Neural progenitor cell (in vitro differentiated cells): ENCODE data around the gene LENG9. TPM values are rescaled to one million over a fixed set of nuclear protein-coding genes. Genes with fewer than 3 reads are reported as not detected.
"Not testable (repeated sequence)": the region's sequence is repeated elsewhere in the genome, so short reads cannot be mapped to it uniquely, and the experiment has no call there.

Experiments used
- DNase-seq: peaks from one replicate; pipeline ENCODE4 v3.0.0-alpha.2; 2016; ENCODE audit warnings: low spot score
- H2AFZ ChIP-seq: fragments of 200-600 bp; sonication (generic); replicated peaks from 2 replicates; pipeline ENCODE4 v1.6.1; 2016; ENCODE audit warnings: antibody characterized with exemption
- H3F3A ChIP-seq: fragments of 200-600 bp; sonication (generic); 2 replicates; pipeline ENCODE4 v1.6.1; 2016; ENCODE audit warnings: antibody characterized with exemption, low read depth
- H3K27ac ChIP-seq: fragments of 200-600 bp; sonication (generic); 2 replicates; pipeline ENCODE4 v1.5.1; 2016; ENCODE audit warnings: mild to moderate bottlenecking
- H3K27me3 ChIP-seq: fragments of 200-600 bp; sonication (generic); 2 replicates; pipeline ENCODE4 v1.6.1; 2016; ENCODE audit warnings: mild to moderate bottlenecking, moderate library complexity
- H3K36me3 ChIP-seq: fragments of 200-600 bp; sonication (generic); 2 replicates; pipeline ENCODE4 v1.5.1; 2016
- H3K4me1 ChIP-seq: fragments of 200-600 bp; sonication (generic); 2 replicates; pipeline ENCODE4 v1.6.1; 2016; ENCODE audit warnings: mixed run types
- H3K4me2 ChIP-seq: fragments of 200-600 bp; sonication (generic); 2 replicates; pipeline ENCODE4 v1.6.1; 2016
- H3K4me3 ChIP-seq: fragments of 200-600 bp; sonication (generic); 2 replicates; pipeline ENCODE4 v1.5.1; 2016
- H3K79me2 ChIP-seq: fragments of 200-600 bp; sonication (generic); 2 replicates; pipeline ENCODE4 v1.6.1; 2016; ENCODE audit warnings: low read depth
- H3K9ac ChIP-seq: fragments of 200-600 bp; sonication (generic); 2 replicates; pipeline ENCODE4 v1.6.1; 2016
- H3K9me3 ChIP-seq: fragments of 200-600 bp; sonication (generic); 2 replicates; pipeline ENCODE4 v1.5.1; 2016; ENCODE audit warnings: low read depth
- H4K20me1 ChIP-seq: fragments of 200-600 bp; sonication (generic); 2 replicates; pipeline ENCODE4 v1.6.1; 2016; ENCODE audit warnings: low read depth
- H3K27ac Mint-ChIP-seq: 3 replicates; pipeline ENCODE4 v1.8.0; 2021; ENCODE audit warnings: mixed read lengths
- H3K27me3 Mint-ChIP-seq: 2 replicates; pipeline ENCODE4 v1.8.0; 2022; ENCODE audit warnings: low read depth, mild to moderate bottlenecking, inconsistent platforms, moderate library complexity, mixed read lengths; ENCODE audit not compliant: insufficient read depth
- H3K36me3 Mint-ChIP-seq: 3 replicates; pipeline ENCODE4 v1.8.0; 2021; ENCODE audit warnings: mixed read lengths
- H3K4me1 Mint-ChIP-seq: 3 replicates; pipeline ENCODE4 v1.8.0; 2021; ENCODE audit warnings: mixed read lengths
- H3K4me3 Mint-ChIP-seq: 3 replicates; pipeline ENCODE4 v1.8.0; 2021; ENCODE audit warnings: mild to moderate bottlenecking, moderate library complexity, mixed read lengths
- H3K9me3 Mint-ChIP-seq: 3 replicates; pipeline ENCODE4 v1.8.0; 2020; ENCODE audit warnings: mixed read lengths
- EZH2 ChIP-seq: fragments of 200-600 bp; sonication (generic); IDR thresholded peaks from 2 replicates; pipeline ENCODE4 v1.6.1; 2017; ENCODE audit warnings: antibody characterized with exemption, mild to moderate bottlenecking, moderate library complexity
- EZH2phosphoT487 ChIP-seq: fragments of 200-600 bp; sonication (generic); IDR thresholded peaks from 2 replicates; pipeline ENCODE4 v1.6.1; 2017; ENCODE audit warnings: antibody characterized with exemption
- total RNA-seq: library from RNA; depleted of rRNA; stranded (reverse); fragments of >200 nt; gene quantifications from 2 replicates; pipeline ENCODE4 v1.2.3, GENCODE V29; 2015; ENCODE audit warnings: low replicate concordance
- TF ChIP-seq, protein P1 (sequence below): fragments of 200-600 bp; sonication (generic); IDR thresholded peaks from 2 replicates; pipeline ENCODE4 v1.5.1; 2017; ENCODE audit warnings: antibody characterized with exemption, mild to moderate bottlenecking

LENG9 gene
- total RNA-seq, 1 donor from 2014 or later: 0.79 TPM

DNA sequence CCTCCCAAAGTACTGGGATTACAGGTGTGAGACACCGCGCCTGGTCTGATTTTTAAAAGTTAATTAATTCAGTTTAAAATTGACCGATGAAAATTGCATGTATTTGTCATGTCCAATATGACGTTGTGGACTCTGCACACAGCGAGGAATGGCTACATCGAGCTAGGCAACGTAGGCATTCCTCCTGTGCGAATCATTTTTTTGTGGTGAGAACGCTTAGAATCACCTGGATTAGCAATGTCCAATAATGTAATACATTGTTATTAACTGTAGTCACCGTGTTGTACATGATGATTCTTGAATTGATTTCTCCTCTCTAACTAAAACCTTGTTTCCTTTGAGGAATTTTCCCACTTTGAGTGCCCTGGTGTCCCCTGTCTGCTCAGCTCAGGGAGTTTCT, 42.5 kb upstream of the LENG9 start:
- H3K4me1 ChIP-seq: no peaks in the 10 kb centered on the region
- H3K36me3 Mint-ChIP-seq: no peaks in the 10 kb centered on the region
- no peaks in the 10 kb centered on the region for H3F3A ChIP-seq
- no peak overlapping the region for H2AFZ ChIP-seq
- H3K4me3 Mint-ChIP-seq: no peak overlapping the region
- H3K27me3 ChIP-seq: no peaks in the 10 kb centered on the region
- no peak overlapping the region for H3K4me2 ChIP-seq
- no peak overlapping the region for H3K9ac ChIP-seq
- peaks cover 3% of the 10 kb centered on the region for H3K27me3 Mint-ChIP-seq
- no peak overlapping the region for H3K27ac Mint-ChIP-seq
- H3K9me3 ChIP-seq: no peaks in the 10 kb centered on the region
- TF ChIP-seq, protein P1, sequence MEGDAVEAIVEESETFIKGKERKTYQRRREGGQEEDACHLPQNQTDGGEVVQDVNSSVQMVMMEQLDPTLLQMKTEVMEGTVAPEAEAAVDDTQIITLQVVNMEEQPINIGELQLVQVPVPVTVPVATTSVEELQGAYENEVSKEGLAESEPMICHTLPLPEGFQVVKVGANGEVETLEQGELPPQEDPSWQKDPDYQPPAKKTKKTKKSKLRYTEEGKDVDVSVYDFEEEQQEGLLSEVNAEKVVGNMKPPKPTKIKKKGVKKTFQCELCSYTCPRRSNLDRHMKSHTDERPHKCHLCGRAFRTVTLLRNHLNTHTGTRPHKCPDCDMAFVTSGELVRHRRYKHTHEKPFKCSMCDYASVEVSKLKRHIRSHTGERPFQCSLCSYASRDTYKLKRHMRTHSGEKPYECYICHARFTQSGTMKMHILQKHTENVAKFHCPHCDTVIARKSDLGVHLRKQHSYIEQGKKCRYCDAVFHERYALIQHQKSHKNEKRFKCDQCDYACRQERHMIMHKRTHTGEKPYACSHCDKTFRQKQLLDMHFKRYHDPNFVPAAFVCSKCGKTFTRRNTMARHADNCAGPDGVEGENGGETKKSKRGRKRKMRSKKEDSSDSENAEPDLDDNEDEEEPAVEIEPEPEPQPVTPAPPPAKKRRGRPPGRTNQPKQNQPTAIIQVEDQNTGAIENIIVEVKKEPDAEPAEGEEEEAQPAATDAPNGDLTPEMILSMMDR: no peak
- TF ChIP-seq EZH2: no peak
- TF ChIP-seq EZH2phosphoT487: no peak
- peaks cover 8% of the 10 kb centered on the region for H3K9me3 Mint-ChIP-seq
- no peaks in the 10 kb centered on the region for H4K20me1 ChIP-seq
- H3K27ac ChIP-seq: no peak overlapping the region
- H3K4me3 ChIP-seq: no peak overlapping the region
- H3K4me1 Mint-ChIP-seq: no peaks in the 10 kb centered on the region
- H3K79me2 ChIP-seq: no peaks in the 10 kb centered on the region
- H3K36me3 ChIP-seq: no peaks in the 10 kb centered on the region
- DNase-seq: no peak

DNA sequence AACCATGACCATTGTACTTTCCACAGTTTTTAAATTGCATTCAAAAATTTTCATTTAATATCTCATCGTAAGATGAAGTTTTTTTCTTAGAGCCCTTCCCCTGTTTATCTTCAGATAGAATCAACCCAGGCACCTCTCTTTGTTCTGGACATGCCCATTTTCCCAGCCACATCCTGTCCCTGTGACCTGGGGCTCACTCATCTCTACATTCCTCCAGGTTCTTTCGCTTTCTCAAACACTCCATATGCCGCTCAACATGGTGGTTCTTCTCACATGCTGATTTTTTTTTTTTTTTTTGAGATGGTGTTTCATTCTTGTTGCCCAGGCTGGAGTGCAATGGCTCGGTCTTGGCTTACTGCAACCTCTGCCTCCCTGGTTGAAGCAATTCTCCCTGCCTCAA, 42.0 kb upstream of the LENG9 start:
- DNase-seq, H3K4me3 Mint-ChIP-seq, H3K9me3 Mint-ChIP-seq, H3K9me3 ChIP-seq, H3K4me1 Mint-ChIP-seq, H3K27me3 Mint-ChIP-seq, H3K4me2 ChIP-seq, H3K36me3 Mint-ChIP-seq, H3K27me3 ChIP-seq, H3K4me3 ChIP-seq, H3K27ac Mint-ChIP-seq, H3F3A ChIP-seq, H3K9ac ChIP-seq, H4K20me1 ChIP-seq, H3K36me3 ChIP-seq, H3K4me1 ChIP-seq, H3K27ac ChIP-seq, H2AFZ ChIP-seq, H3K79me2 ChIP-seq: not testable (repeated sequence)

DNA sequence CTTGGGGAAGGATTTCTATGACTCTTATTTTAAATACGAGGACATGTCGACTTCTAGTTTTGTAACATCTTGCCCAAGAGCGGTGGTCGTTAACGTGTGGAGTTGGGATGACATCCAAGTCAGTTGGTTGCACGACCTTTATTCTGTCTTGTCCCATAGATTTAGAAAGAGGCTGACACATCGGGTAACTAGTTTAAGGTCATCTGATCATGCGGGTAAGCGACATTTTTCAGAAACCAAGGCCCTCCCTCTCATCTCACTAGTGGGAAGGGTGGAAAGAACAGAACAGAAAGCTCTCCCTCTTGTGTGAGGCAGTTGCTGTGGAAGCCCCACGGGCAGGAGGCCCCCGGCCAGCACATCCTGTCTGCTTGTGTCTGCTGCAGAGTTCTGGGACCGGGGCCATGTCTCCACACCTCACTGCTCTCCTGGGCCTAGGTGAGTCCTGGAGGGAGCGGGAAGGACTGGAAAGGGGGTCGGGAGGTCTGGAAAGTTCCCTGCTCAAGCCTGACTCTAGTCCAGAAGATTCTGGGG, 39.0 kb upstream of the LENG9 start, which contains the start of gene LAIR2:
Gene LAIR2 (plus strand): TSS at position 314 of the 531 bp plus-strand sequence. CDS start 88 bp downstream, at position 402.
- Histone ChIP-seq H3K27me3 (no peaks in the 10 kb centered on the region), H3K36me3 (no peaks in the 10 kb centered on the region), H3K9ac (no peak within 1 kb of the TSS), H2AFZ (no peak within 1 kb of the TSS), H3K27ac (no peak within 1 kb of the TSS), H3K4me2 (no peak within 1 kb of the TSS), H3F3A (no peaks in the 10 kb centered on the region), H3K9me3 (no peaks in the 10 kb centered on the region), H4K20me1 (no peaks in the 10 kb centered on the region), H3K4me1 (no peaks in the 10 kb centered on the region), H3K79me2 (no peaks in the 10 kb centered on the region), H3K4me3 (no peak within 1 kb of the TSS)
- TF ChIP-seq, protein P1: no peak
- TF ChIP-seq EZH2: no peak
- no peak for TF ChIP-seq EZH2phosphoT487
- H3K36me3 Mint-ChIP-seq: no peaks in the 10 kb centered on the region
- H3K27ac Mint-ChIP-seq: no peak within 1 kb of the TSS
- H3K4me1 Mint-ChIP-seq: no peaks in the 10 kb centered on the region
- peaks cover 3% of the 10 kb centered on the region for H3K27me3 Mint-ChIP-seq
- H3K9me3 Mint-ChIP-seq: peaks cover 8% of the 10 kb centered on the region
- no peak for DNase-seq
- no peak within 1 kb of the TSS for H3K4me3 Mint-ChIP-seq

DNA sequence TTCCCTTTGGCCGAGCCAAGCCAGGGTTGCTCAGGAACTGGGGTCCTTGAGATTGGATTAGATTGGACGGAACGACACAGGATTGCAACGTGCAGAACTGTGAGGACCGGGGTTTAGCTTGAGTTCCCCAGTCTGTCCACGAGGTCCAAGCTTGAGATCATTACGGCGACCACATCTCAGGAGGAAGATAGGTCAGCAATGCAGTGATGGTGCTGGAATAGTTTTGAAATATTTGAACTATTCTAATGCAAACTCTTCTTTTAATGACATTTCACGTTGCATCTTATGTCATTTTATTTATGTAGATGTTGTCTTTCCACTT, 34.8 kb upstream of the LENG9 start:
- H4K20me1 ChIP-seq, H3K27ac Mint-ChIP-seq, DNase-seq, H3K27ac ChIP-seq, H3K4me3 Mint-ChIP-seq, H3K4me2 ChIP-seq, H2AFZ ChIP-seq, H3K4me1 ChIP-seq, H3K27me3 ChIP-seq, H3K79me2 ChIP-seq, H3K9me3 ChIP-seq, H3K4me1 Mint-ChIP-seq, H3K9me3 Mint-ChIP-seq, H3F3A ChIP-seq, H3K27me3 Mint-ChIP-seq, H3K4me3 ChIP-seq, H3K36me3 ChIP-seq, H3K9ac ChIP-seq, H3K36me3 Mint-ChIP-seq: not testable (repeated sequence)

DNA sequence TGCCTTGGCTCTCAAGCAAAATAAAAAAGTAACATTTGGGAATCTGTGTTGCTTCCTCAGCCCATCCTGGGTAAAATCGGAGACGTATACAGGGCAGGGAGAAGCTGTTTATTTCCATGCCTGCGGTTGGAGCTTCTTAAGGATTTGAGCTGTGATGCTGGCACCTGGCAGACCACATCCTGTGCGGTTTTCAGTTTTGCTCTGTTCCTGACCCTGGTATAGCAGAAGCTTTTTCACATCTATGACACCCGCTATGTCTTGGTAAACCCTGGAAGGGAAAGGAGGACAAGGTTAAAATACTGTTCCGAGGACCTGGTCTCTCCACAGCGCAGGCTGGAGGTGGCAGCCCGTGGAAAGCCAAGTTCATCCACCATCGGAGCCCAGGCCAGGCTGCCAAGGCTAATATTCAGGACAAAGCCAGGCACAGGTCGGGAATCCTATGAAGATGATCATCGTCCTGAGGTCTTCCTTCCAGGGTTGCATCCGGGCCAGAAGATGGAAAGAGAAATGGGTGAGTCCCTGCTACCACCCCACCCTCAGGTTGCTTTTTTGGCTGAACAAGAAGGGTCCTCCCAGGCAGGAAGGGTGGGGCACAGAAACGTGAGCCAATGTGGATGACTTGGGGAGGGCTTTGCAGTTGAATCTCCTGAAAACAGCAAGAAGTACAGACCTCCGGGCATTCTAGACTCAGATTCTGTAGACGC, 34.3 kb upstream of the LENG9 start:
- H4K20me1 ChIP-seq, H3K4me3 Mint-ChIP-seq, DNase-seq, H3K27ac ChIP-seq, H3K36me3 Mint-ChIP-seq, H3K9me3 Mint-ChIP-seq, H3K9ac ChIP-seq, H3K4me3 ChIP-seq, H3K79me2 ChIP-seq, H3F3A ChIP-seq, H3K27me3 Mint-ChIP-seq, H3K4me1 ChIP-seq, H3K27ac Mint-ChIP-seq, H3K9me3 ChIP-seq, H3K4me1 Mint-ChIP-seq, H3K36me3 ChIP-seq, H3K4me2 ChIP-seq, H3K27me3 ChIP-seq, H2AFZ ChIP-seq: not testable (repeated sequence)

DNA sequence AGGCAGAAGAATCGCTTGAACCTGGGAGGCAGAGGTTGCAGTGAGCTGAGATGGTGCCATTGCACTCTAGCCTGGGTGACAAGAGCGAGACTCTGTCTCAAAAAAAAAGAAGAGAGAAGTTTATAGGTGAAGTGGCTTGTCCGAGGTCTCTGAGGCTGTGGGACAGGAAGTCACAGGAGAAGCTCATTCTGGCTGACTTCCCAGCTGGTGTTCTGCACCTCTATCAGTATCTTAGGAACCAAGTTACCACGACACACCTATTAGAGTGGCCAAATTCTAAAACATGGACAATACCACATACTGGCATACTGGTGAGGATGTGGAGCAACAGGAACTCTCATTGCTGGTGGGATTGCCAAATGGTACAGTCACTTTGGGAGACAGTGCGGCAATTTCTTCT, 31.7 kb upstream of the LENG9 start:
- not testable (repeated sequence) for H3K79me2 ChIP-seq, H3K9ac ChIP-seq, H3F3A ChIP-seq, H3K4me2 ChIP-seq, H3K4me1 Mint-ChIP-seq, H3K27me3 Mint-ChIP-seq, H3K4me3 ChIP-seq, H3K9me3 ChIP-seq, H3K27ac Mint-ChIP-seq, H3K4me1 ChIP-seq, H2AFZ ChIP-seq, H3K9me3 Mint-ChIP-seq, H4K20me1 ChIP-seq, H3K36me3 Mint-ChIP-seq, DNase-seq, H3K36me3 ChIP-seq, H3K4me3 Mint-ChIP-seq, H3K27me3 ChIP-seq, H3K27ac ChIP-seq
